Esophagus mucosa (tissue), 1 donor: Measurements from ENCODE around the gene EGF. TPM values are rescaled to one million over a fixed set of nuclear protein-coding genes. Genes with fewer than 3 reads are reported as not detected.
A peak's percentile ranks its signal among the peaks of the same experiment; 100 is the strongest.
"Not testable (repeated sequence)": the region's sequence is repeated elsewhere in the genome, so short reads cannot be mapped to it uniquely, and the experiment has no call there.

Experiments used
- ATAC-seq: fragments of 200-7000 bp; cut with Tn5 transposase; one replicate; pipeline ENCODE4 v1.9.1; 2020
- total RNA-seq: library from RNA; stranded (reverse); gene quantifications from one replicate; pipeline ENCODE4 v1.2.4, GENCODE V29; 2023
- donor health status: DM: yes; HTN: yes; CAD: no.

Gene EGF
- total RNA-seq = 0.24 TPM

- ATAC-seq = no peak
Observed at GRCh38 chr4:109912706-109913595, at the start of gene EGF. TSS of gene EGF (plus strand) at chr4:109912883. CDS start at chr4:109913336, 453 bp downstream.

- ATAC-seq = no peak
Observed at GRCh38 chr4:109864134-109864533, 48.5 kb upstream of the EGF start.

GRCh38 chr4:109870061-109870460, 42.6 kb upstream of the EGF start:
- no peak for ATAC-seq

- no peak for ATAC-seq
Observed at GRCh38 chr4:109872065-109872464, 40.6 kb upstream of the EGF start.

- ATAC-seq = no peak
Observed at GRCh38 chr4:109872950-109873656, 39.6 kb upstream of the EGF start.

GRCh38 chr4:109873791-109874514, 38.7 kb upstream of the EGF start:
- peak; percentile 93 for ATAC-seq

GRCh38 chr4:109875106-109875505, 37.6 kb upstream of the EGF start:
- peak; percentile 25 for ATAC-seq

GRCh38 chr4:109875553-109875952, 37.1 kb upstream of the EGF start:
- not testable (repeated sequence) for ATAC-seq

- no peak for ATAC-seq
Observed at GRCh38 chr4:109876634-109877265, 35.9 kb upstream of the EGF start.

GRCh38 chr4:109877400-109877799, 35.3 kb upstream of the EGF start:
- ATAC-seq = no peak

GRCh38 chr4:109878355-109878754, 34.3 kb upstream of the EGF start:
- no peak for ATAC-seq

GRCh38 chr4:109879081-109879480, 33.6 kb upstream of the EGF start:
- ATAC-seq = no peak

GRCh38 chr4:109879636-109880314, 32.9 kb upstream of the EGF start:
- no peak for ATAC-seq

GRCh38 chr4:109886303-109886702, 26.4 kb upstream of the EGF start:
- ATAC-seq = no peak

GRCh38 chr4:109887071-109887470, 25.6 kb upstream of the EGF start:
- ATAC-seq = no peak

- ATAC-seq = no peak
Observed at GRCh38 chr4:109890076-109890475, 22.6 kb upstream of the EGF start.

GRCh38 chr4:109902559-109903251, 10.0 kb upstream of the EGF start:
- ATAC-seq = no peak

GRCh38 chr4:109908731-109909130, 4.0 kb upstream of the EGF start:
- no peak for ATAC-seq

GRCh38 chr4:109910256-109910655, 2.4 kb upstream of the EGF start:
- ATAC-seq = no peak

- no peak for ATAC-seq
Observed at GRCh38 chr4:109913596-109914241, 1.0 kb downstream of the EGF start.

GRCh38 chr4:109914322-109914721, 1.6 kb downstream of the EGF start:
- ATAC-seq = no peak
